H1 (cell line): ENCODE measurements around the gene TRPT1. TPM values are rescaled to one million over a fixed set of nuclear protein-coding genes. Genes with fewer than 3 reads are reported as not detected.

ENCODE experiments used
- CTCF ChIA-PET: fragments of 300-600 bp; sonication (Branson Sonifier 250); formaldehyde crosslinking; loops from one replicate; lab custom pipeline; 2021; ENCODE audit not compliant: partially characterized antibody; lab: Charles Lee
- POLR2A ChIA-PET: fragments of 300-600 bp; sonication (Branson Sonifier 250); formaldehyde crosslinking; loops from one replicate; lab custom pipeline; 2021; ENCODE audit warnings: inconsistent platforms; ENCODE audit not compliant: partially characterized antibody; lab: Charles Lee
- DNase-seq, 2 experiments: peaks; one replicate each; pipeline versions ENCODE4 v3.0.0 to v3.0.0-alpha.2; 2010 to 2022; ENCODE audit warnings: low spot score in 2 of 2, low read depth in 1 of 2, mixed read lengths in 1 of 2
- FAIRE-seq: peaks from 2 replicates; lab custom pipeline; 2011; peaks lifted over from hg19 to GRCh38; lab: Jason Lieb, UNC
- H2AFZ ChIP-seq: 2 replicates; pipeline ENCODE4 v1.8.1; 2012; ENCODE audit warnings: low read length, inconsistent platforms
- H2AK5ac ChIP-seq: 2 replicates; pipeline ENCODE4 v1.6.1; 2013; ENCODE audit warnings: low read depth, low read length
- H2BK120ac ChIP-seq: replicated peaks from 2 replicates; pipeline ENCODE3; 2013; ENCODE audit warnings: low read depth, low read length, inconsistent platforms
- H2BK12ac ChIP-seq: 2 replicates; pipeline ENCODE4 v1.6.1; 2013; ENCODE audit warnings: low read depth, low read length
- H2BK15ac ChIP-seq: 2 replicates; pipeline ENCODE4 v1.6.1; 2013; ENCODE audit warnings: low read length
- H2BK20ac ChIP-seq: 2 replicates; pipeline ENCODE4 v1.6.1; 2013; ENCODE audit warnings: low read length
- H2BK5ac ChIP-seq: 2 replicates; pipeline ENCODE4 v1.6.1; 2013; ENCODE audit warnings: low read depth, low read length
- H3K14ac ChIP-seq: 2 replicates; pipeline ENCODE4 v1.6.1; 2013; ENCODE audit warnings: inconsistent platforms; ENCODE audit not compliant: insufficient read length
- H3K18ac ChIP-seq: 2 replicates; pipeline ENCODE4 v1.6.1; 2013; ENCODE audit warnings: low read length; ENCODE audit errors: extremely low read depth
- H3K23ac ChIP-seq: 2 replicates; pipeline ENCODE4 v1.6.1; 2013; ENCODE audit warnings: inconsistent platforms; ENCODE audit not compliant: insufficient read length
- H3K23me2 ChIP-seq: 2 replicates; pipeline ENCODE4 v1.6.1; 2013; ENCODE audit warnings: low read depth, low read length
- H3K27ac ChIP-seq: 2 replicates; pipeline ENCODE4 v1.6.1; 2011; ENCODE audit warnings: low read depth, low read length, inconsistent platforms
- H3K27me3 ChIP-seq, 4 experiments: replicated peaks in 1 of 4; 1 replicate in 1 of 4; 2 replicates in 3 of 4; pipeline versions ENCODE4 v1.6.1 to v1.8.1; 2011 to 2013; ENCODE audit warnings: low read length in 3 of 4, mild to moderate bottlenecking in 3 of 4, inconsistent platforms in 2 of 4, mixed read lengths in 2 of 4, moderate library complexity in 1 of 4; ENCODE audit not compliant: control insufficient read depth in 3 of 4, insufficient read depth in 3 of 4; ENCODE audit errors: extremely low read depth in 1 of 4
- H3K36me3 ChIP-seq, 4 experiments: 2 replicates each; pipeline versions ENCODE4 v1.6.1 to v1.8.1; 2011 to 2013; ENCODE audit warnings: mild to moderate bottlenecking in 4 of 4, low read length in 3 of 4, moderate library complexity in 2 of 4, control low read depth in 1 of 4, inconsistent platforms in 1 of 4; ENCODE audit not compliant: insufficient read depth in 4 of 4, control insufficient read depth in 2 of 4
- H3K4ac ChIP-seq: replicated peaks from 2 replicates; pipeline ENCODE3; 2013; ENCODE audit warnings: low read length, low read depth, mixed read lengths, inconsistent platforms; ENCODE audit not compliant: insufficient read length
- H3K4me1 ChIP-seq, 4 experiments: replicated peaks in 1 of 4; 1 replicate in 1 of 4; 2 replicates in 3 of 4; pipeline versions ENCODE4 v1.6.1 to v1.8.1; 2011 to 2013; ENCODE audit warnings: low read length in 3 of 4, inconsistent platforms in 2 of 4, mixed read lengths in 1 of 4; ENCODE audit not compliant: insufficient read depth in 4 of 4, control insufficient read depth in 3 of 4
- H3K4me2 ChIP-seq, 2 experiments: 2 replicates each; pipeline versions ENCODE4 v1.6.1 to v1.8.1; 2011 to 2013; ENCODE audit warnings: low read depth in 2 of 2, low read length in 2 of 2, control low read depth in 1 of 2, inconsistent platforms in 1 of 2, mild to moderate bottlenecking in 1 of 2; ENCODE audit not compliant: insufficient read depth in 1 of 2
- H3K4me3 ChIP-seq, 4 experiments: fragments of 200-600, 300-600 bp in 1 of 4; sonication (generic), shearing (Covaris generic), sonication (Bioruptor Twin) in 1 of 4; 2 replicates each; pipeline versions ENCODE4 v1.5.1 to v1.8.1; 2011 to 2016; ENCODE audit warnings: low read length in 4 of 4, low read depth in 3 of 4, control low read depth in 2 of 4, inconsistent platforms in 2 of 4, mild to moderate bottlenecking in 2 of 4, mixed read lengths in 1 of 4, moderate library complexity in 1 of 4; ENCODE audit not compliant: insufficient read depth in 2 of 4; ENCODE audit errors: extremely low read depth in 1 of 4
- H3K56ac ChIP-seq: replicated peaks from 2 replicates; pipeline ENCODE3; 2013; ENCODE audit warnings: low read depth, mild to moderate bottlenecking, mixed read lengths, low read length, inconsistent platforms; ENCODE audit not compliant: insufficient read length
- H3K79me1 ChIP-seq: 2 replicates; pipeline ENCODE4 v1.6.1; 2013; ENCODE audit warnings: low read depth, low read length, control low read depth
- H3K79me2 ChIP-seq, 2 experiments: 2 replicates each; pipeline versions ENCODE4 v1.6.1 to v1.8.1; 2012 to 2013; ENCODE audit warnings: low read length in 2 of 2, mild to moderate bottlenecking in 2 of 2, inconsistent platforms in 1 of 2; ENCODE audit not compliant: insufficient read depth in 2 of 2, control insufficient read depth in 1 of 2
- H3K9ac ChIP-seq, 4 experiments: replicated peaks in 1 of 4; 1 replicate in 1 of 4; 2 replicates in 3 of 4; pipeline versions ENCODE4 v1.6.1 to v1.8.1; 2011 to 2013; ENCODE audit warnings: low read depth in 3 of 4, low read length in 3 of 4, control low read depth in 2 of 4, mild to moderate bottlenecking in 2 of 4, moderate library complexity in 2 of 4, inconsistent platforms in 1 of 4; ENCODE audit errors: extremely low read depth in 1 of 4
- H3K9me3 ChIP-seq, 2 experiments: 2 replicates each; pipeline versions ENCODE4 v1.6.1 to v1.8.1; 2012 to 2013; ENCODE audit warnings: mild to moderate bottlenecking in 2 of 2, moderate library complexity in 2 of 2, control low read depth in 1 of 2, inconsistent platforms in 1 of 2, low read depth in 1 of 2, low read length in 1 of 2, mixed read lengths in 1 of 2; ENCODE audit not compliant: insufficient read depth in 2 of 2
- H4K20me1 ChIP-seq, 2 experiments: replicated peaks in 1 of 2; 2 replicates each; pipeline versions ENCODE3 to v1.8.1; 2011 to 2013; ENCODE audit warnings: inconsistent platforms in 2 of 2, low read length in 2 of 2, mild to moderate bottlenecking in 1 of 2; ENCODE audit not compliant: insufficient read depth in 2 of 2, control insufficient read depth in 1 of 2
- H4K5ac ChIP-seq: 2 replicates; pipeline ENCODE4 v1.6.1; 2013; ENCODE audit warnings: low read length, low read depth, mixed read lengths, inconsistent platforms; ENCODE audit not compliant: insufficient read length
- H4K8ac ChIP-seq: 2 replicates; pipeline ENCODE4 v1.8.0; 2013; ENCODE audit warnings: mild to moderate bottlenecking, moderate library complexity, low read length, inconsistent platforms; ENCODE audit not compliant: insufficient read depth; ENCODE audit errors: extremely low read depth
- H4K91ac ChIP-seq: replicated peaks from 2 replicates; pipeline ENCODE3; 2013; ENCODE audit warnings: low read length, mixed read lengths, inconsistent platforms; ENCODE audit not compliant: insufficient read length
- ASH2L ChIP-seq: fragments of 200-600, 300-600 bp; sonication (generic); IDR thresholded peaks from one replicate; pipeline ENCODE4 v1.7.1; 2017; ENCODE audit warnings: low read length
- BACH1 ChIP-seq: IDR thresholded peaks from 2 replicates; pipeline ENCODE4 v1.6.1; 2012; ENCODE audit warnings: low read length, improper control_type of control experiment
- CBX5 ChIP-seq: fragments of 300-800, 300-1000 bp; sonication (generic); IDR thresholded peaks from 2 replicates; pipeline ENCODE4 v1.7.1; 2016; ENCODE audit warnings: antibody characterized with exemption, low read length, low read depth
- CBX8 ChIP-seq: fragments of 300-800, 300-1000 bp; sonication (generic); IDR thresholded peaks from 2 replicates; pipeline ENCODE4 v1.7.1; 2016; ENCODE audit warnings: low read depth, low read length, borderline replicate concordance
- EZH2 ChIP-seq: fragments of 200-600 bp; sonication (generic); IDR thresholded peaks from 2 replicates; pipeline ENCODE4 v1.7.1; 2012; ENCODE audit warnings: low read depth, mild to moderate bottlenecking, moderate library complexity, low read length, inconsistent platforms; ENCODE audit not compliant: severe bottlenecking
- GABPA ChIP-seq: IDR thresholded peaks from 2 replicates; pipeline ENCODE4 v1.6.1; 2011; ENCODE audit warnings: mild to moderate bottlenecking, low read length, moderate library complexity, borderline replicate concordance; ENCODE audit not compliant: insufficient read depth
- PHF8 ChIP-seq: fragments of 200-600 bp; sonication (generic); conservative IDR thresholded peaks from 2 replicates; pipeline ENCODE4 v1.7.1; 2012; ENCODE audit warnings: low read depth, mild to moderate bottlenecking, inconsistent platforms, low read length, moderate library complexity
- POLR2A ChIP-seq, 2 experiments: IDR thresholded peaks; 1 replicate in 1 of 2; 2 replicates in 1 of 2; pipeline ENCODE4 v1.6.1; 2011; ENCODE audit warnings: low read depth in 2 of 2, low read length in 2 of 2, mild to moderate bottlenecking in 2 of 2; ENCODE audit errors: control extremely low read depth in 1 of 2
- SP1 ChIP-seq: IDR thresholded peaks from 2 replicates; pipeline ENCODE4 v1.6.1; 2011; ENCODE audit warnings: low read depth, low read length
- SP4 ChIP-seq: IDR thresholded peaks from 2 replicates; pipeline ENCODE4 v1.6.1; 2012; ENCODE audit warnings: low read length, inconsistent platforms
- TAF7 ChIP-seq: optimal IDR thresholded peaks from 2 replicates; pipeline ENCODE3; 2011; ENCODE audit warnings: low read depth, mild to moderate bottlenecking, inconsistent platforms, low read length, moderate library complexity, borderline replicate concordance
- USF2 ChIP-seq: IDR thresholded peaks from 2 replicates; pipeline ENCODE4 v1.6.1; 2011; ENCODE audit warnings: low read length, improper control_type of control experiment
- YY1 ChIP-seq: IDR thresholded peaks from 2 replicates; pipeline ENCODE4 v1.6.1; 2011; ENCODE audit warnings: low read depth, mild to moderate bottlenecking, low read length
- WGBS, 2 experiments: shearing (Covaris generic) in 1 of 2; methylation state at CpG; one replicate each; pipeline versions ENCODE4 v1.1.6 to v1.1.7; 2013 to 2015; ENCODE audit warnings: low lambda C conversion rate in 2 of 2, mixed read lengths in 2 of 2, inconsistent platforms in 1 of 2, low coverage in 1 of 2, missing lambda C conversion rate in 1 of 2; ENCODE audit not compliant: insufficient replicate concordance in 2 of 2, insufficient coverage in 1 of 2, insufficient read length in 1 of 2; ENCODE audit errors: extremely low coverage in 1 of 2, missing lambda C conversion rate in 1 of 2; 5-methylcytosine and 5-hydroxymethylcytosine counted together
- polyA plus RNA-seq, 7 experiments: library from polyadenylated mRNA; depleted of rRNA in 3 of 7; stranded (reverse) in 5 of 7; unstranded in 2 of 7; fragments of >200 nt in 5 of 7; fragments of 200-250 nt in 2 of 7; gene quantifications; 1 replicate in 5 of 7; 2 replicates in 1 of 7; 4 replicates in 1 of 7; pipeline versions ENCODE4 v1.2.1 to v1.2.3, GENCODE V29; 2011 to 2013; ENCODE audit warnings: missing spikeins in 2 of 7, mixed read lengths in 2 of 7
- total RNA-seq: library from RNA; stranded (reverse); fragmentation: NEBNext Ultra II Directional; extraction: Animal tissue kit (Norgen Biotek cat#: 25700); gene quantifications from 2 replicates; pipeline ENCODE4 v1.2.1, GENCODE V29; 2021

The TRPT1 gene
- total and polyA plus RNA-seq, 2 of the 8 experiments (the other 6 are each of a cell fraction or from before 2014, with no cell fraction given), result 34.5 to 74.6 TPM

DNA sequence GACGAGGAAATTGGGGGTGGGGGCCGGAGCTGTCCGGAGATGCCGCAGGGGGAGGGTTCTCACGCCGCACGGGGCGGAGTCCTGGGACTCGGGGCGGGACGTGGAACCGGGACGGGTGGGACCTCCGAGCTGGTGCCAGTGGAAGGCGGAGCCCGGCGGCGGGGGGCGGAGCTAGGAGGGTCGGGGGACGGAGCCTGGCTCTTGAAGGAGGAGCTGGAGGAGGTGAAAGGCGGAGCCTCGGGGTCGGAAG, 15.2 kb upstream of the TRPT1 start:
- Histone ChIP-seq H2AK5ac (no peak overlapping the region), H2BK5ac (peak overlapping the region; percentile 88; the same call in 1 of the 2 replicates), H3K27ac (peak overlapping the region; percentile 87), H3K23me2 (peaks cover 16% of the 10 kb centered on the region), H3K27me3 (no peaks in the 10 kb centered on the region), H2AFZ (no peak overlapping the region), H4K8ac (peak overlapping the region; percentile 81; the same call in 1 of the 2 replicates), H3K56ac (peak overlapping the region; percentile 57), H3K23ac (no peak overlapping the region), H3K14ac (no peak overlapping the region), H2BK120ac (no peak overlapping the region), H4K5ac (no peak overlapping the region), H3K4me1 (peaks cover 0 to 18% (median 12%) of the 10 kb centered on the region in 4 experiments; a peak in 6 of 7 replicates), H4K91ac (peak overlapping the region; percentile 65), H3K79me2 (peaks cover 6 to 19% of the 10 kb centered on the region in 2 experiments; a peak in 3 of 4 replicates), H2BK12ac (no peak overlapping the region), H3K36me3 (peaks cover 0 to 19% (median 7%) of the 10 kb centered on the region in 4 experiments; a peak in 4 of 8 replicates), H2BK15ac (no peak overlapping the region), H3K9me3 (no peaks in the 10 kb centered on the region), H3K4me3 (peak overlapping the region; percentile 67 to 82 (median 78)), H3K4ac (no peak overlapping the region), H3K4me2 (peak overlapping the region; percentile 82 to 85), H3K18ac (peak overlapping the region; percentile 99), H3K9ac (peak overlapping the region; percentile 72 to 85 (median 76)), H2BK20ac (no peak overlapping the region), H4K20me1 (peaks cover 0 to 13% of the 10 kb centered on the region in 2 experiments), H3K79me1 (peaks cover 6% of the 10 kb centered on the region)
- WGBS, 2 experiments, result no CpG with 5 or more reads among the region's 24 CpGs
- TF ChIP-seq CBX5, result no peak
- TF ChIP-seq ASH2L, result no peak
- TF ChIP-seq SP4, result peak; percentile 22; the same call in 1 of the 2 replicates
- no peak for TF ChIP-seq PHF8
- 0 out of 2 replicates have a peak, but pooled peaks have one; percentile 62 for TF ChIP-seq SP1
- no peak for TF ChIP-seq EZH2
- no peak for TF ChIP-seq YY1
- TF ChIP-seq GABPA, result no peak
- TF ChIP-seq USF2, result no peak
- no peak for TF ChIP-seq TAF7
- TF ChIP-seq BACH1, result no peak
- no peak for TF ChIP-seq CBX8
- no peak for TF ChIP-seq POLR2A (IDR thresholded peaks at IDR 0.05; ENCODE audit: control extremely low read depth in 1 of 2, low read depth in 2 of 2, low read length in 2 of 2)
- DNase-seq (peak in 1 of 2 experiments; percentile 100), FAIRE-seq (no peak)
- POLR2A ChIA-PET, result interaction anchor here (0.7 to 13.1 kb wide), 7 partner anchors 7 to 63 kb away, joined by 3 to 352 read pairs (median 43); partner anchors contain the start of genes DNAJC4, NUDT22, PLCB3 and STIP1
- CTCF ChIA-PET, result interaction anchor here (1.0 kb wide), 2 partner anchors 10 to 14 kb away, joined by 3 to 4 read pairs; partner anchors contain the start of gene NUDT22
